GM12878 (cell line): Measurements from ENCODE around the gene C3orf20. TPM values are rescaled to one million over a fixed set of nuclear protein-coding genes. Genes with fewer than 3 reads are reported as not detected.

Experiments used
- ATAC-seq: fragments of 200-7000 bp; cut with Tn5 transposase; 3 replicates; pipeline ENCODE4 v1.9.1; 2020; ENCODE audit warnings: mild to moderate bottlenecking, moderate library complexity
- BruUV-seq: library from RNA; stranded (reverse); fragments of 400-500 nt; replicated peaks from 2 replicates; lab custom pipeline; 2021; lab: Mats Ljungman, UMichigan
- CTCF ChIA-PET: fragments of 300-600 bp; sonication (Branson Sonifier 250); formaldehyde crosslinking; extraction: SDS; loops from one replicate; lab custom pipeline; 2021; ENCODE audit warnings: inconsistent platforms; lab: Yijun Ruan, JAX
- POLR2A ChIA-PET: fragments of 350-600 bp; formaldehyde crosslinking; extraction: SDS; loops from one replicate; lab custom pipeline; 2021; ENCODE audit warnings: inconsistent platforms; lab: Charles Lee
- RAD21 ChIA-PET: fragments of 300-600 bp; sonication (Branson Sonifier 250); formaldehyde crosslinking; loops from one replicate; lab custom pipeline; 2023; ENCODE audit warnings: antibody characterized with exemption; ENCODE audit not compliant: unreplicated experiment; lab: Charles Lee
- SMC1A ChIA-PET: fragments of 300-600 bp; sonication (Branson Sonifier 250); formaldehyde crosslinking; loops from one replicate; lab custom pipeline; 2023; ENCODE audit not compliant: unreplicated experiment, uncharacterized antibody; lab: Charles Lee
- DNase-seq: peaks from one replicate; pipeline ENCODE4 v3.0.0-alpha.2; 2011; ENCODE audit warnings: low read depth, low spot score
- FAIRE-seq: peaks from 3 replicates; lab custom pipeline; 2011; peaks lifted over from hg19 to GRCh38; lab: Jason Lieb, UNC
- H2AFZ ChIP-seq: 2 replicates; pipeline ENCODE4 v1.6.0; 2011; ENCODE audit warnings: low read depth, low read length, control low read depth; ENCODE audit not compliant: control insufficient read depth
- H3K27ac ChIP-seq: 2 replicates; pipeline ENCODE4 v1.5.1; 2011; ENCODE audit warnings: control low read depth; ENCODE audit not compliant: control insufficient read depth, insufficient read depth
- H3K27me3 ChIP-seq, 2 experiments: replicated peaks in 1 of 2; 2 replicates each; pipeline versions ENCODE4 v1.6.0 to v1.6.1; 2011; ENCODE audit warnings: low read length in 1 of 2; ENCODE audit not compliant: control insufficient read depth in 2 of 2, insufficient read depth in 2 of 2
- H3K36me3 ChIP-seq, 2 experiments: 2 replicates each; pipeline ENCODE4 v1.5.1; 2011; ENCODE audit warnings: low read length in 1 of 2; ENCODE audit not compliant: control insufficient read depth in 2 of 2, insufficient read depth in 2 of 2
- H3K4me1 ChIP-seq: 2 replicates; pipeline ENCODE4 v1.6.1; 2011; ENCODE audit warnings: mild to moderate bottlenecking, low read length, moderate library complexity, mixed read lengths; ENCODE audit not compliant: control insufficient read depth, insufficient read depth
- H3K4me2 ChIP-seq: 2 replicates; pipeline ENCODE4 v1.6.0; 2011; ENCODE audit warnings: control low read depth; ENCODE audit not compliant: control insufficient read depth, insufficient read depth
- H3K4me3 ChIP-seq: fragments of 200-600 bp; sonication (generic); 2 replicates; pipeline ENCODE4 v1.5.1; 2016
- H3K79me2 ChIP-seq: 2 replicates; pipeline ENCODE4 v1.6.0; 2011; ENCODE audit warnings: low read length; ENCODE audit not compliant: control insufficient read depth, insufficient read depth
- H3K9ac ChIP-seq: 2 replicates; pipeline ENCODE4 v1.8.0; 2011; ENCODE audit warnings: low read length, control low read depth, mixed read lengths; ENCODE audit not compliant: control insufficient read depth, insufficient read depth
- H3K9me3 ChIP-seq: replicated peaks from 3 replicates; pipeline ENCODE4 v1.5.1; 2011; ENCODE audit warnings: mild to moderate bottlenecking, low read length; ENCODE audit not compliant: control insufficient read depth, insufficient read depth
- H4K20me1 ChIP-seq: 2 replicates; pipeline ENCODE4 v1.6.0; 2011; ENCODE audit not compliant: control insufficient read depth, insufficient read depth
- CBX5 ChIP-seq: sonication (generic); IDR thresholded peaks from 2 replicates; pipeline ENCODE4 v1.6.1; 2016; ENCODE audit warnings: low read depth, moderate library complexity, mild to moderate bottlenecking, inconsistent platforms
- CREB1 ChIP-seq: IDR thresholded peaks from 2 replicates; pipeline ENCODE4 v1.6.1; 2012; ENCODE audit warnings: low read depth, mild to moderate bottlenecking, inconsistent platforms
- E4F1 ChIP-seq: fragments of 450-650 bp; IDR thresholded peaks from 2 replicates; pipeline ENCODE4 v1.6.1; 2018; ENCODE audit warnings: borderline replicate concordance, mild to moderate bottlenecking; ENCODE audit not compliant: partially characterized antibody
- HDGF ChIP-seq: fragments of 450-650 bp; IDR thresholded peaks from 2 replicates; pipeline ENCODE4 v1.6.1; 2016; ENCODE audit warnings: antibody characterized with exemption
- IKZF2 ChIP-seq, 2 experiments: fragments of 450-650 bp; IDR thresholded peaks; 2 replicates each; pipeline ENCODE4 v1.6.1; 2017; ENCODE audit warnings: mild to moderate bottlenecking in 2 of 2, moderate library complexity in 2 of 2
- JUND ChIP-seq: IDR thresholded peaks from 2 replicates; pipeline ENCODE4 v1.6.1; 2012; ENCODE audit warnings: low read depth, mild to moderate bottlenecking, low read length, improper control_type of control experiment, moderate library complexity
- MEF2A ChIP-seq: IDR thresholded peaks from 2 replicates; pipeline ENCODE4 v1.6.1; 2011; ENCODE audit warnings: low read depth, mild to moderate bottlenecking, low read length, moderate library complexity; ENCODE audit not compliant: insufficient read depth
- MTA3 ChIP-seq: IDR thresholded peaks from 2 replicates; pipeline ENCODE4 v1.6.1; 2012; ENCODE audit warnings: low read length, inconsistent platforms, borderline replicate concordance
- NFYA ChIP-seq: IDR thresholded peaks from 2 replicates; pipeline ENCODE4 v1.6.1; 2011; ENCODE audit warnings: low read depth, mild to moderate bottlenecking, low read length, improper control_type of control experiment, borderline replicate concordance
- RB1 ChIP-seq: fragments of 450-650 bp; formaldehyde crosslinking; IDR thresholded peaks from 2 replicates; pipeline ENCODE4 v1.6.1; 2017; ENCODE audit warnings: mild to moderate bottlenecking, borderline replicate concordance
- ZNF217 ChIP-seq: fragments of 450-650 bp; IDR thresholded peaks from 2 replicates; pipeline ENCODE4 v1.6.1; 2017; ENCODE audit warnings: antibody characterized with exemption, mild to moderate bottlenecking
- ZNF622 ChIP-seq: fragments of 450-650 bp; IDR thresholded peaks from 2 replicates; pipeline ENCODE4 v1.6.1; 2017; ENCODE audit warnings: mild to moderate bottlenecking, inconsistent platforms
- WGBS: methylation state at CpG from one replicate; pipeline ENCODE4 v1.1.6; 2016; ENCODE audit warnings: low lambda C conversion rate; ENCODE audit not compliant: insufficient replicate concordance, insufficient coverage; ENCODE audit errors: missing lambda C conversion rate; 5-methylcytosine and 5-hydroxymethylcytosine counted together
- in situ Hi-C: fragments of 300-500 bp; cut with MboI; formaldehyde crosslinking; loops from 9 replicates; pipeline ENCODE4 v1.14.3; 2018; ENCODE audit warnings: mixed read lengths
- intact Hi-C: fragments of 100-400 bp; cut with micrococcal nuclease; formaldehyde crosslinking; loops from one replicate; pipeline ENCODE4 v1.14.2; 2022; ENCODE audit not compliant: unreplicated experiment
- polyA plus RNA-seq, 11 experiments: library from polyadenylated mRNA; depleted of rRNA in 4 of 11; unstranded in 6 of 11; stranded (reverse) in 5 of 11; fragments of >200 nt; fragmentation: Nextera tagmentation in 4 of 11; fragmentation: Illumina TruSeq in 1 of 11; extraction: Ambion mirVana in 4 of 11; extraction: Trizol in 1 of 11; gene quantifications; 1 replicate in 1 of 11; 2 replicates in 10 of 11; pipeline versions ENCODE4 v1.2.1 to v1.2.3, GENCODE V29; 2011 to 2016; ENCODE audit warnings: inconsistent platforms in 2 of 11, missing spikeins in 2 of 11, low read depth in 1 of 11
- total RNA-seq, 4 experiments: library from RNA; depleted of rRNA in 3 of 4; stranded (reverse); fragments of >200 nt in 3 of 4; fragmentation: Illumina TruSeq in 1 of 4; extraction: Trizol in 1 of 4; gene quantifications; 2 replicates each; pipeline versions ENCODE4 v1.2.1 to v1.2.3, GENCODE V29; 2013 to 2021
- TF ChIP-seq, protein P1 (sequence below): IDR thresholded peaks from 2 replicates; pipeline ENCODE4 v1.6.1; 2012; ENCODE audit warnings: mild to moderate bottlenecking, low read depth, low read length
- TF ChIP-seq, protein P2 (sequence below): IDR thresholded peaks from 2 replicates; pipeline ENCODE4 v1.6.1; 2011; ENCODE audit warnings: borderline replicate concordance, low read depth, mild to moderate bottlenecking, moderate library complexity, mixed read lengths, low read length; ENCODE audit not compliant: insufficient read depth; ENCODE audit errors: extremely low read length
- TF ChIP-seq, protein P3 (sequence below): IDR thresholded peaks from 2 replicates; pipeline ENCODE4 v1.6.1; 2012; ENCODE audit warnings: low read depth, low read length, improper control_type of control experiment

C3orf20 gene
- total and polyA plus RNA-seq, 10 of the 15 experiments (the other 5 are each of a cell fraction or from before 2014, with no cell fraction given) = 0.05 to 2.9 (median 1.0) TPM

DNA sequence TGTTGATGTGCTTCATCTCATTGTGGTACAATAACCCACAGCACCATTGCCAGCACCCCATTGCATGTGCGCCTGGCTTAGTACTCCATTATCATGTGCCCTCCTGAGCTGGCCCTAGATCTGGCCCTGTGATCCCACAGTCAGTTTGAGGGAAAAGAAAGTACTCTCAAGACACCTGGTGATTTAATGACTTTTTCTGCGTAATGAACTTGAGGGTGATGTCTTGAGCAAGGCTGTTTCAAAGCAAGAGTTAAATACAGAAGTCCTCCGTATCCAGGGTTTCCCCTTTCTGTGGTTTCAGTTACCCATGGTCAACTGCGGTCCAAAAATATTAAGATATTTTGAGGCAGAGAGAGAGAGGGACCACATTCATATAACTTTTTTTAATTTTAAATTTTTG is 16.3 kb downstream of the C3orf20 start:
- 0% methylated on average over 4 of the region's 4 CpGs for WGBS
- H3K4me2 ChIP-seq = peak overlapping the region; percentile 70
- ChIA-PET CTCF (interaction anchor here (1.0 to 7.1 kb wide), 5 partner anchors 8 to 89 kb away, joined by 3 to 49 read pairs (median 4); partner anchors contain the start of genes C3orf20 and CCDC174), POLR2A (interaction anchor here (0.6 to 1.8 kb wide), 3 partner anchors 38 to 58 kb away, joined by 3 to 4 read pairs (median 4); partner anchors contain the start of gene CCDC174), SMC1A (interaction anchor here (0.8 to 10.1 kb wide), 7 partner anchors 9 to 89 kb away, joined by 3 to 86 read pairs (median 4); no protein-coding TSS in a partner anchor), RAD21 (interaction anchor here (1.1 to 2.1 kb wide), 4 partner anchors 16 to 90 kb away, joined by 4 to 11 read pairs (median 8); partner anchors contain the start of genes C3orf20 and CCDC174)
- H3K79me2 ChIP-seq = no peaks in the 10 kb centered on the region; the same call in 1 of the 2 replicates
- H3K4me1 ChIP-seq = peaks cover 47% of the 10 kb centered on the region
- H3K9me3 ChIP-seq = no peaks in the 10 kb centered on the region; the same call in 1 of the 3 replicates
- in situ Hi-C loops = no loop called here
- no peaks in the 10 kb centered on the region for H4K20me1 ChIP-seq
- intact Hi-C loops = no loop called here
- H3K9ac ChIP-seq = peak overlapping the region; percentile 36
- peak; percentile 74 for DNase-seq
- H3K27me3 ChIP-seq = no peaks in the 10 kb centered on the region
- peak overlapping the region; percentile 4; the same call in 1 of the 2 replicates for H3K4me3 ChIP-seq
- ATAC-seq = peak; percentile 69
- peak; percentile 18 for FAIRE-seq
- BruUV-seq = no TSS peak
- peak overlapping the region; percentile 76 for H3K27ac ChIP-seq
- H3K36me3 ChIP-seq = no peaks in the 10 kb centered on the region
- H2AFZ ChIP-seq = peak overlapping the region; percentile 29
- TF ChIP-seq, protein P1, sequence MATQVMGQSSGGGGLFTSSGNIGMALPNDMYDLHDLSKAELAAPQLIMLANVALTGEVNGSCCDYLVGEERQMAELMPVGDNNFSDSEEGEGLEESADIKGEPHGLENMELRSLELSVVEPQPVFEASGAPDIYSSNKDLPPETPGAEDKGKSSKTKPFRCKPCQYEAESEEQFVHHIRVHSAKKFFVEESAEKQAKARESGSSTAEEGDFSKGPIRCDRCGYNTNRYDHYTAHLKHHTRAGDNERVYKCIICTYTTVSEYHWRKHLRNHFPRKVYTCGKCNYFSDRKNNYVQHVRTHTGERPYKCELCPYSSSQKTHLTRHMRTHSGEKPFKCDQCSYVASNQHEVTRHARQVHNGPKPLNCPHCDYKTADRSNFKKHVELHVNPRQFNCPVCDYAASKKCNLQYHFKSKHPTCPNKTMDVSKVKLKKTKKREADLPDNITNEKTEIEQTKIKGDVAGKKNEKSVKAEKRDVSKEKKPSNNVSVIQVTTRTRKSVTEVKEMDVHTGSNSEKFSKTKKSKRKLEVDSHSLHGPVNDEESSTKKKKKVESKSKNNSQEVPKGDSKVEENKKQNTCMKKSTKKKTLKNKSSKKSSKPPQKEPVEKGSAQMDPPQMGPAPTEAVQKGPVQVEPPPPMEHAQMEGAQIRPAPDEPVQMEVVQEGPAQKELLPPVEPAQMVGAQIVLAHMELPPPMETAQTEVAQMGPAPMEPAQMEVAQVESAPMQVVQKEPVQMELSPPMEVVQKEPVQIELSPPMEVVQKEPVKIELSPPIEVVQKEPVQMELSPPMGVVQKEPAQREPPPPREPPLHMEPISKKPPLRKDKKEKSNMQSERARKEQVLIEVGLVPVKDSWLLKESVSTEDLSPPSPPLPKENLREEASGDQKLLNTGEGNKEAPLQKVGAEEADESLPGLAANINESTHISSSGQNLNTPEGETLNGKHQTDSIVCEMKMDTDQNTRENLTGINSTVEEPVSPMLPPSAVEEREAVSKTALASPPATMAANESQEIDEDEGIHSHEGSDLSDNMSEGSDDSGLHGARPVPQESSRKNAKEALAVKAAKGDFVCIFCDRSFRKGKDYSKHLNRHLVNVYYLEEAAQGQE = no peak
- TF ChIP-seq IKZF2 (IDR thresholded peaks at IDR 0.05) = peak; percentile 60 to 74; a peak in 2 of 4 replicates
- TF ChIP-seq, protein P2, sequence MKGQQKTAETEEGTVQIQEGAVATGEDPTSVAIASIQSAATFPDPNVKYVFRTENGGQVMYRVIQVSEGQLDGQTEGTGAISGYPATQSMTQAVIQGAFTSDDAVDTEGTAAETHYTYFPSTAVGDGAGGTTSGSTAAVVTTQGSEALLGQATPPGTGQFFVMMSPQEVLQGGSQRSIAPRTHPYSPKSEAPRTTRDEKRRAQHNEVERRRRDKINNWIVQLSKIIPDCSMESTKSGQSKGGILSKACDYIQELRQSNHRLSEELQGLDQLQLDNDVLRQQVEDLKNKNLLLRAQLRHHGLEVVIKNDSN = no peak
- no peak for TF ChIP-seq NFYA
- peak; percentile 91 for TF ChIP-seq MEF2A
- peak; percentile 86; the same call in 1 of the 2 replicates for TF ChIP-seq MTA3
- TF ChIP-seq CBX5 = peak; percentile 58; the same call in 1 of the 2 replicates
- no peak for TF ChIP-seq ZNF217
- no peak; the same call in 1 of the 2 replicates for TF ChIP-seq RB1
- TF ChIP-seq ZNF622 = no peak
- no peak for TF ChIP-seq HDGF
- no peak for TF ChIP-seq E4F1
- TF ChIP-seq, protein P3, sequence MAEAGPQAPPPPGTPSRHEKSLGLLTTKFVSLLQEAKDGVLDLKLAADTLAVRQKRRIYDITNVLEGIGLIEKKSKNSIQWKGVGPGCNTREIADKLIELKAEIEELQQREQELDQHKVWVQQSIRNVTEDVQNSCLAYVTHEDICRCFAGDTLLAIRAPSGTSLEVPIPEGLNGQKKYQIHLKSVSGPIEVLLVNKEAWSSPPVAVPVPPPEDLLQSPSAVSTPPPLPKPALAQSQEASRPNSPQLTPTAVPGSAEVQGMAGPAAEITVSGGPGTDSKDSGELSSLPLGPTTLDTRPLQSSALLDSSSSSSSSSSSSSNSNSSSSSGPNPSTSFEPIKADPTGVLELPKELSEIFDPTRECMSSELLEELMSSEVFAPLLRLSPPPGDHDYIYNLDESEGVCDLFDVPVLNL = no peak
- peak; percentile 85 for TF ChIP-seq CREB1
- no peak; the same call in 1 of the 2 replicates for TF ChIP-seq JUND
